ENCODE results near the gene ARID3C. TPM values are rescaled to one million over a fixed set of nuclear protein-coding genes. Genes with fewer than 3 reads are reported as not detected.
A peak's percentile ranks its signal among the peaks of the same experiment; 100 is the strongest.

ARID3C gene
- total RNA-seq, 2 experiments from 2014 or later, result 0.66 to 0.76 TPM

DNA sequence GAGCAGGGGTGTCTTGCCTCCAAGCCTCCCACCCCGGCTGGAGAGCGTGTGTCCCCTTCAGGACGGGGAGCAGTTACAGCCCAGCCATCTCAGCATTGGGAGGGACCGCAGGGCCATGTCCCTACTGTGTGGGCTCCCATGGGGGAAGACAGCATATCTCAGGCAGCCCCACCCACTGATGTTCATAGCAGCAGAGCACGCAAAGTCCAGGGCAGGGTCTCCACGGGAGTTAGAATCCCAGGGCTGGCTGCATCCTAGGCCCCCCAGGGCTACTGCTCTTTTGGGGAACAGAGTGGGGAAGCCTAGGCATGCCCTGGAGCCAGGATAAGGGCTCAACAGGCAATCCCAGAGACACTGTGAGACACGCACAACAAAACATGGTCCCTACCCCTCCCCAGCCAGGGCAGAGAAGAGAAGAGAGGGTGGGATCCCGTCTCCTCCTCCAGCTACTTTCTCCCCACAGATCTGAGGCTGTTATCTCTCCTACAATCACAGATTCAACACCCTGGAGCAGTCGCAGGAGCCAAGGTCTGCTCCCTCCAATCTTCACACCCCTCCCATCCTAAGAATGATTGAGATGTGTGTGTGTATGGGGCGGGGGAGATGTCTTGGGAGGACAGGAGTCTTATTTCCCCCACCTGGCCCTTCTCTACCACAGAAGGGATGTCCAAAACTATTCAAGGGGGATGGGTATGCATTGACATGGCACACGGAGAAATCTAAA is 42.8 kb downstream of the ARID3C start:
- intact Hi-C loops (cut with DNase I, micrococcal nuclease), result no loop called here
- no peaks in the 10 kb centered on the region for H3K9me3 Mint-ChIP-seq (ENCODE audit: low read depth)
- peaks cover 70% of the 10 kb centered on the region for H3K27me3 Mint-ChIP-seq
- ATAC-seq (no peak), DNase-seq (no peak)
- no peak overlapping the region for H3K4me3 Mint-ChIP-seq
- H3K27ac Mint-ChIP-seq, result no peak overlapping the region
- ChIA-PET POLR2A (no interaction called here), CTCF (no interaction called here)
- no peaks in the 10 kb centered on the region for H3K36me3 Mint-ChIP-seq (ENCODE audit: low read depth)
- H3K4me1 Mint-ChIP-seq, result peaks cover 19% of the 10 kb centered on the region

DNA sequence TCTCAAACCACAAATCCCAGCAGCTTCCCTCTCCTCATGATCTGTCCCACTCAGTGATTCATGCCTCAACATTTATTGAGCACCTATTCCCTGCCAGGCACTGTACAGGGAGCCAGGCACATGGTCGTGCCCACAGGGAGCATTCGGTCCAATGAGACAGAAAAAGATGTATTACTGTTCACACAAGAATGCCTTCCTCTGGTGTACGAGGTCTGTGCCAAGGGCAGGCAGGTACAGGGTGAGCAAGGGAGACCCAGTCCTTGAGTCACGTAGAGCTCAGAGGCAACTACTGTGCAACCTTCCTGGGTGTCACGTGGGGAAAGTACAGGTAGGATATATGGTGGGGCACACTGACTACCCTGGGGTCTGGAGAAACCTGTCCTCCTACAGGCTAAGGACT is 43.9 kb downstream of the ARID3C start:
- Mint-ChIP-seq H3K4me3 (no peak overlapping the region), H3K4me1 (peaks cover 9% of the 10 kb centered on the region), H3K27me3 (peaks cover 71% of the 10 kb centered on the region), H3K27ac (no peak overlapping the region), H3K9me3 (ENCODE audit: low read depth) (no peaks in the 10 kb centered on the region), H3K36me3 (ENCODE audit: low read depth) (no peaks in the 10 kb centered on the region)
- ChIA-PET POLR2A (no interaction called here), CTCF (interaction anchor here (0.7 kb wide), 2 partner anchors 37 to 467 kb away, joined by 3 read pairs; no protein-coding TSS in a partner anchor)
- ATAC-seq (no peak), DNase-seq (no peak)
- intact Hi-C loops (cut with DNase I, micrococcal nuclease), result no loop called here

DNA sequence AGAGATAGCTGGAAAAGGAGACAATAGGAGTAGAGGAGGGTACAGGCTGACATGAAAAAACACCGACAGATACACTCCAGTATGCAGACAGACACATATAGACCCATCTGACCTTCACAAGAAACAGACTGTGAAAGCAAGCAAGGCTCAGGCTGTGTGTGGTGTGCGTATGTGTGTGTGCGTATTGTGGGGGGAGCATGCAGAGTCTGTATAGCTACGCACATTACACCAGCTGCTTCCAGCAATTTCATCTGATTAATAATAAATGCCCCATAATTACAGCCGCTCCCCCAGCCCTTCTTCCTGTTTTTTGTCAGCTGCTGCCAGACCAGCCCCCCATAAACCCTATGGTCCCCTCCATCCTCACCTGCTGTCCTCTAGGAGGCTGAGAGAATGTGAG is 46.1 kb downstream of the ARID3C start:
- DNase-seq (no peak), ATAC-seq (no peak)
- ChIA-PET CTCF (interaction anchor here (0.7 to 1.0 kb wide), 4 partner anchors 8 to 60 kb away, joined by 3 read pairs; no protein-coding TSS in a partner anchor), POLR2A (no interaction called here)
- Mint-ChIP-seq H3K27me3 (peaks cover 71% of the 10 kb centered on the region), H3K9me3 (ENCODE audit: low read depth) (no peaks in the 10 kb centered on the region), H3K36me3 (ENCODE audit: low read depth) (no peaks in the 10 kb centered on the region), H3K4me3 (no peak overlapping the region), H3K4me1 (peaks cover 3% of the 10 kb centered on the region), H3K27ac (no peak overlapping the region)
- intact Hi-C loops (cut with DNase I, micrococcal nuclease), result no loop called here

DNA sequence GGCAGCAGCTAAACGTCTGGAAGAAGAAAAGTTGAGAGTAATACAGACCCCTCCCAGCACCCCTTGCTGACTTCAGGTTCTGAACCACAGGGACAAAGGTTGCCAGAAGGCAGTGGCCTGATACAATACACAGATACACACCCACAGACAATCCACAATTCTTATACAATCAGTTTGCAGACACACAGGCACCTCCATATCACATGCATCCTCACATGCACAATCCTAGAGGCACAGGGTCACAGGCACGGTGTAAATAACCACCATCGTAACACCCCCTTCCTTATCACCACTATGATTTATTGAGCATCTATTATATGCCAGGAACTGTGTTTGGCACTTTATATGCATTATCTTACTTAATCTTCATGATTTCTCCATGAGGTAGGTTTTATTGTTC is 47.5 kb downstream of the ARID3C start:
- ATAC-seq, result no peak
- no peak for DNase-seq
- Mint-ChIP-seq H3K27ac (no peak overlapping the region), H3K36me3 (ENCODE audit: low read depth) (no peaks in the 10 kb centered on the region), H3K4me1 (peaks cover 9% of the 10 kb centered on the region), H3K9me3 (ENCODE audit: low read depth) (no peaks in the 10 kb centered on the region), H3K27me3 (peaks cover 65% of the 10 kb centered on the region), H3K4me3 (no peak overlapping the region)
- POLR2A ChIA-PET, result no interaction called here
- CTCF ChIA-PET, result interaction anchor here (0.7 to 0.8 kb wide), 4 partner anchors 17 to 63 kb away, joined by 3 to 5 read pairs (median 4); no protein-coding TSS in a partner anchor
- intact Hi-C loops (cut with DNase I, micrococcal nuclease), result no loop called here

DNA sequence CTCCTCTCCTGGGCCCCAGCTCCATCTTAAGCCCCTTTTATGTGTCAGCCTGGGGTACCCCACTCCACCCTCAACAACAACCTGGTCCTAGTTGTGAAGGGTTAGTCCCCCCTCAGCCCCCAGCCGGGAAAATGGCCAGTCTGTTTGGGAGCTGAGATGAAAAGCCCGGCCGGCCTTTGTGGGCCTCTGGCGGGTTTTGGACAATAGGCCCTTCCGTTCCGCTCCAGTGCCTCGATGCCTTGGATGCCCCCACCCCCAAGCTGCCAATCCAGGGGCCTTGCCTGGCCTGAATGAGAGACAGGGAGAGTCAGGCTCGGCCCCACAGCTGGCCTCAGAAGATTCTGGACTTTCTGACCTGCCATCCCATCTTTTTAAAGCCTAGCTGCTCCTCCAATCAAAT is 48.5 kb downstream of the ARID3C start:
- ChIA-PET CTCF (interaction anchor here (1.8 kb wide), 1 partner anchor 11 kb away, joined by 5 read pairs; no protein-coding TSS in a partner anchor), POLR2A (no interaction called here)
- H3K27me3 Mint-ChIP-seq, result peaks cover 65% of the 10 kb centered on the region
- no peak for DNase-seq
- no peak overlapping the region for H3K27ac Mint-ChIP-seq
- peaks cover 9% of the 10 kb centered on the region for H3K4me1 Mint-ChIP-seq
- no peaks in the 10 kb centered on the region for H3K9me3 Mint-ChIP-seq (ENCODE audit: low read depth)
- no peak for ATAC-seq
- intact Hi-C loops (cut with DNase I, micrococcal nuclease), result no loop called here
- H3K4me3 Mint-ChIP-seq, result no peak overlapping the region
- H3K36me3 Mint-ChIP-seq (ENCODE audit: low read depth), result no peaks in the 10 kb centered on the region

DNA sequence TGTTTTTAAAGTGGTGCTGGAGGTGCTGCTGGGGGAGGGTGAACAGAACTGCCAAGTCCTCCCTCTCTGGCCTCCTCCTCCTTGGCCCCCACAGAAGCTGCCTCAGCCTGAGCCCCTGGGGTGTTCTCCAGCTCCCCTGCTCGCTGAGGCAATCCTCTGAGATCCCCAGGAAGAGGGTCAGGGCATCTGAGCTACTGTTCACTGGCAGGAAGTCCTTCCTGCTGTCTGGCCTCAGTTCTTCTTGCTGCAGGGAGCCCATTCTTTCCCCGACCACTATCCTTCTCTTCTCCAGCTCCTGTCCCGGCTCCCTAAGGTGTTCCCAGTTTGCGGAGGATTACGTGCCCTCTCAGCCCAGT is 49.1 kb downstream of the ARID3C start:
- ChIA-PET CTCF (interaction anchor here (0.6 to 1.8 kb wide), 2 partner anchors 12 to 58 kb away, joined by 3 to 5 read pairs; no protein-coding TSS in a partner anchor), POLR2A (interaction anchor here (0.6 kb wide), 1 partner anchor 245 kb away, joined by 3 read pairs; no protein-coding TSS in a partner anchor)
- Mint-ChIP-seq H3K36me3 (ENCODE audit: low read depth) (no peaks in the 10 kb centered on the region), H3K27me3 (peaks cover 62% of the 10 kb centered on the region), H3K27ac (no peak overlapping the region), H3K4me3 (no peak overlapping the region), H3K4me1 (peaks cover 9% of the 10 kb centered on the region), H3K9me3 (ENCODE audit: low read depth) (no peaks in the 10 kb centered on the region)
- DNase-seq (no peak), ATAC-seq (no peak)
- intact Hi-C loops (cut with DNase I, micrococcal nuclease), result no loop called here

DNA sequence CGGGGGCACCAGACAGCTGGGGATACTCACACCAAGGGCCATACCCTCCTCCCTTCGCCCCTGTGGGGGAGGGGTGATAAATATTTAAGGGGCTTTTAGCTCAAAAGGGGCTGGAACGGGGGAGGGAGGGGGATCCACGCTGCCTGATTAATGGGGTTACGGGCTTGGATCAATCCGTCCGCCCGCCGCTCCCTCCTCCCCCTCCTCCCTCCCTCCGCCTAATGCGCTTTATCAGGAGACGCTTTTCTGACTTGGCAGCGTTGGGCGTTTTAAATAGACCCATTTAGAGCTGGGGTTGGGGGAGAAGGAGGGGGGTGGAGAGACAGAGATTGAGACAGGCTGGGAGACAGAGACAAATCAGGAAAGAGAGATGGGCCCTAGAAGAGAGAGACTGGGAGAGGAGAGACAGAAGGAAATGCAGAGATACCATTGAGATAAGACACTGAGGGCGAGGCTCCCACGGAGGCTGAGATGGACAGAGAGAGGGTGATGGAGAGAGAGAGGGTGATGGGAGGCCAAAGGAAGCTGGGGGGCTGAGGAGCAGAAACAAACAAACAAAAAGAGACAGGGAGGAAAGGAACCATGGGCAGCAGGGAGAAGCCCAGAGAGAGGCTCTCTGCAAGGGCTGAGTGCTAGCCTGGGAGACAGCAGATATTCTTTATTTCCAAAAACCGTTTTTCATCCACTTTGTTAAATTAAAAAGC is 49.6 kb downstream of the ARID3C start:
- Mint-ChIP-seq H3K27me3 (peaks cover 59% of the 10 kb centered on the region), H3K4me3 (no peak overlapping the region), H3K36me3 (ENCODE audit: low read depth) (no peaks in the 10 kb centered on the region), H3K9me3 (ENCODE audit: low read depth) (no peaks in the 10 kb centered on the region), H3K27ac (no peak overlapping the region), H3K4me1 (peaks cover 9% of the 10 kb centered on the region)
- intact Hi-C loops (cut with DNase I, micrococcal nuclease), result no loop called here
- ChIA-PET POLR2A (interaction anchor here (0.6 kb wide), 1 partner anchor 244 kb away, joined by 3 read pairs; no protein-coding TSS in a partner anchor), CTCF (interaction anchor here (0.6 to 1.8 kb wide), 3 partner anchors 12 to 228 kb away, joined by 3 to 5 read pairs (median 3); no protein-coding TSS in a partner anchor)
- DNase-seq, result no peak
- no peak for ATAC-seq

DNA sequence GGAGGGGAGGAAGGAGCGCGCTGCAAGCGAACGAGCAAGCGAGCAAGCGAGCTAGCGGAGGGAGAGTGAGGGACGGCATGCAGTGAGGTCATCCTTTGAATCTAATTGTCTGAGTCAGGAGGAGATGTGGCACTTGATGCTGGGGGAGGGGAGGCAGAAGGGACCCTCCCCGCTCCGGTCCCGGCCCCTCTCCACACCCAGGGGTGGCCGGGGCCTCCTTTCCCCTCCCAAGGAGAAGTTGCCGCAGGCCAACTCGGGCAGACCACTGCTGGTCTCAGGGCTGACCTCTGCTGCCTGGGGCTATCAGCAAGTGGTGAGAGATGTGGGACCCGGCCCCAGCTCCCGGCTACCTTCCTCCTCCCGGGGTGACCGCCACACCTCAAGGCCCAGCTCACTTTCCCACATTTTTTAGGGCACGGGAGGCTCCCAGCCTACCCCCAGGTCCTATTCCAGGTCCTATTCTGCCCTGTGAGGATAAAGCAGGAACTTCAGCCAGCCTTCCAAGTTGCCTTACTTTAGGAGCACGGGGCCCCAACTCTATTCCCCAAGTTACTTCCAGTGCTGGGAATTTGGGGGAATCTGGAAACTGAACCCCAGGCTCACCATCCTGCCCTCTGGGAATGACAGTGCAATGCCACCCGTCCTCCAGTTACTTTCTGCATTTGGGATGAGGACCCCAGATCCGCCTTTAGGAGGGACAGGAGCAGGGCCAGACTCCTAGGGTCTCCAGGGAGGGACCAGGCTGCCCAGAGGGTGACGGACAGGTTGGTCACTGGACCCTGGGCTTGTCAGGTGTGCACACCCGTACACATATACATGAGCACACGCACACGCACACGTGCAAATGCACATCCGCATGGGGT is 50.4 kb downstream of the ARID3C start:
- Mint-ChIP-seq H3K27ac (no peak overlapping the region), H3K27me3 (peaks cover 54% of the 10 kb centered on the region), H3K9me3 (ENCODE audit: low read depth) (no peaks in the 10 kb centered on the region), H3K4me3 (no peak overlapping the region), H3K4me1 (peaks cover 9% of the 10 kb centered on the region), H3K36me3 (ENCODE audit: low read depth) (no peaks in the 10 kb centered on the region)
- POLR2A ChIA-PET, result interaction anchor here (0.6 kb wide), 1 partner anchor 59 kb away, joined by 3 read pairs; the partner anchor contains the start of gene SIGMAR1
- ATAC-seq (peak; percentile 63), DNase-seq (peak; percentile 51)
- intact Hi-C loops (cut with DNase I, micrococcal nuclease), result no loop called here
- CTCF ChIA-PET, result interaction anchor here (0.6 to 1.6 kb wide), 3 partner anchors 16 to 174 kb away, joined by 3 to 7 read pairs (median 4); no protein-coding TSS in a partner anchor

DNA sequence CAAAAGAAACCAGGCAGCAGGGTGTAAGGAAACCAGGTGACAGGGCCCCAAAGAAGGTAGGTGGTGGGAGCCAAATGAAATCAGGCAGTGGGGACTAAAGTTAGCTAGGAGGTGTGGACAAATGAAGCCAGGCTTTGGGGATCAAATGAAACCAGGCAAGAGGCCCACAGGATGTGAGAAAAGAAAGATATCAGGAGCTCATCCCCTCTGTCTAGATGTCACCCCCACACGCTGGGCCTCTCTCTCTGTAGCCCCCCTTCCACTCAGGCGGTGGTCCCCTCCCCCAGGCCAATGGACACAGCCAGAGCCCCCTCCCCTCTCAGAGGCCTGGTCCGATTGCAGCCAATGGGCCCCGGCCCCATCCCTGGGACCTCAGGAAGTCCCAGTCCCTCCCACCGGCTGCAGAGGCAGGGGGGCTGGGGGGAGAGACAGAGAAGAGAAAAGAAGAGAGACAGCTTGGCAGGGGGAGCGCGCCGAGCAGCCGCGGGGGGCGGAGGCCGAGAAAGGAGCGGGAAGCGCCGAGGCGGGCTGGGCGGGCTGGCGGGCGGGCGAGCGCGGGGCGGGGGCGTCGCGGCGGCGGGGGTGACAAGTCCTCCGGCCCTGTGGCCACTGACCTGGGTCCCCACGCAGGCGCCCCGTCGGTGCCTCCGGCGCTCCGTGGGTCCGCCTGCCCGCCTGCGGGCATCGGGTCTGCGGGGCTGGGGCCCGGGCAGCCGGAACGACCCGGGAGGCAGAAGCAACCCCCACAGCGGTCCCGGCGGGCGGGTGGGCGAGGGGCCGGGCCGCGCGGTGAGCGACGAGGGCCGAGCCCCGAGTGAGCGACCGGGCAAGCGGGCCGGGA is 51.2 kb downstream of the ARID3C start:
- peaks cover 48% of the 10 kb centered on the region for H3K27me3 Mint-ChIP-seq

DNA sequence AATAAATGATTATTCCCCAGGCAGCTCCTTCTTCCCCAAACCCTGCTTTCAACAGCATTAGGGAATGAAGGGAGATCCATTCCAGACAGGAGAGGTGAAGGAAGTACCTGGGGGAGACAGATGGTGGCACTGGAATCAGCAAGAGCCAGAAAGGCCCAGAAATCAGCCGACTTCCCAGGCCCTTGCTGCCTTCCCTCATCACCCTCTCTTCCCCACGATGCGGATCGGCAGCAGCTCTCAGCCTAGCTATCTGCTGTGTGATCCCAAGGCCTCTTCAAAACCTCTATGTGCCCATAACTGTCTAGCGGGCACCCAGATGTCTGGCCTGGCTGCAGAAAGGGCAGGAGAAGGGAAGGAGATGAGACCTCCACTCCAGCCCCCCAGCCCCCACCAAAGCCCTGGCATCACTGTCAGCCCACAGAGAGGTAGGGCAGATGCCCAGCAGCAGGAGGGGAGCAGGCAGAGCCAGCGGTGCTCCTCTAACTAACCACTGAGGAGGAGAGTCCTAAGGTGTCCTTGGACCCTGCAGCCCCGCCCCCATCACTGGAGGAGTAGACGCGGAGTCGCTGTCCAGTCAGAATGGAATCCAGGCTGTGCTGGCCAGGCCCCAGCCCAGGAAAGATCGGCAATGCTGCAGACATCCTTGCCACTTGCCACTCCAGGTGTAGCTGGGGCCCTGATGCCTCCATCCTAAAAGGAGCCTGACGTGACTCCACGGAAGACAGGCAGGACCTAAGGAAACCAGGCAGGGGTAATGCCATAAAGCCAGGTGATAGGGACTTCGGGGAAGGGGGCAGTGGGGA is 52.1 kb downstream of the ARID3C start:
- Mint-ChIP-seq H3K4me3 (no peak overlapping the region), H3K36me3 (ENCODE audit: low read depth) (no peaks in the 10 kb centered on the region), H3K4me1 (peaks cover 9% of the 10 kb centered on the region), H3K27me3 (peaks cover 45% of the 10 kb centered on the region), H3K27ac (no peak overlapping the region), H3K9me3 (ENCODE audit: low read depth) (no peaks in the 10 kb centered on the region)
- CTCF ChIA-PET, result interaction anchor here (0.6 to 1.9 kb wide), 6 partner anchors 14 to 725 kb away, joined by 3 to 7 read pairs (median 4); no protein-coding TSS in a partner anchor
- DNase-seq (no peak), ATAC-seq (no peak)
- intact Hi-C loops (cut with DNase I, micrococcal nuclease), result no loop called here
- POLR2A ChIA-PET, result interaction anchor here (0.5 kb wide), 1 partner anchor 10 kb away, joined by 3 read pairs; no protein-coding TSS in a partner anchor

More for the DNA sequence above, 51.2 kb downstream of the ARID3C start:
- intact Hi-C loops (cut with DNase I, micrococcal nuclease), result no loop called here
- ChIA-PET CTCF (interaction anchor here (0.6 to 1.9 kb wide), 4 partner anchors 15 to 40 kb away, joined by 4 to 7 read pairs (median 4); no protein-coding TSS in a partner anchor), POLR2A (interaction anchor here (0.6 kb wide), 1 partner anchor 60 kb away, joined by 3 read pairs; the partner anchor contains the start of gene SIGMAR1)
- no peaks in the 10 kb centered on the region for H3K9me3 Mint-ChIP-seq (ENCODE audit: low read depth)
- H3K27ac Mint-ChIP-seq, result no peak overlapping the region
- no peaks in the 10 kb centered on the region for H3K36me3 Mint-ChIP-seq (ENCODE audit: low read depth)
- H3K4me1 Mint-ChIP-seq, result peaks cover 9% of the 10 kb centered on the region
- DNase-seq, result no peak
- ATAC-seq, result peak; percentile 12
- no peak overlapping the region for H3K4me3 Mint-ChIP-seq
